ENCODE measurements around the gene LPCAT1. TPM values are rescaled to one million over a fixed set of nuclear protein-coding genes. Genes with fewer than 3 reads are reported as not detected.

LPCAT1 gene
- total and polyA plus RNA-seq, 2 donors (not counting 3 experiments of a cell fraction or from before 2014, with no cell fraction given) = 28.9 to 57.2 TPM

- peaks cover 3% of the 10 kb centered on the region for H3K4me1 ChIP-seq (ENCODE audit: control insufficient read depth, extremely low read depth, insufficient read depth, low read length)
- intact Hi-C loops (cut with micrococcal nuclease) (no loop called here), dilution Hi-C loops (cut with MboI; ENCODE audit: extremely low pct_ligation_motif_present, low sequenced_read_pairs) (no loop called here)
- no peak overlapping the region for H3K9ac ChIP-seq (replicated peaks; ENCODE audit: extremely low read depth, insufficient read depth, low read length)
- H3K27me3 ChIP-seq (ENCODE audit: control insufficient read depth in 2 of 2, insufficient read depth in 2 of 2, low read length in 2 of 2) = no peaks in the 10 kb centered on the region
- DNase-seq (ENCODE audit: low read depth, low spot score) = no peak
- no peak overlapping the region for H3K27ac ChIP-seq (ENCODE audit: insufficient read depth, low read depth, low read length)
- H3K79me2 ChIP-seq (ENCODE audit: control insufficient read depth, insufficient read depth, low read length) = no peaks in the 10 kb centered on the region
- H2AFZ ChIP-seq (ENCODE audit: low read depth, low read length) = no peak overlapping the region
- peak; percentile 8 for FAIRE-seq
- no peak overlapping the region for H3K4me2 ChIP-seq (ENCODE audit: insufficient read depth, low read length)
- ChIA-PET POLR2A (no interaction called here), CTCF (interaction anchor here (1.0 kb wide), 1 partner anchor 11 kb away, joined by 3 read pairs; no protein-coding TSS in a partner anchor)
- BruUV-seq (replicated peaks) = no TSS peak
- no peak overlapping the region for H3K4me3 ChIP-seq (replicated peaks in 1 of 3; ENCODE audit: insufficient read depth in 1 of 3, low read depth in 1 of 3, low read length in 3 of 3)
- no peak for TF ChIP-seq EZH2 (IDR thresholded peaks at IDR 0.05; ENCODE audit: borderline replicate concordance, low read depth, low read length, severe bottlenecking)
- no peaks in the 10 kb centered on the region for H4K20me1 ChIP-seq (replicated peaks; ENCODE audit: control insufficient read depth, extremely low read depth, insufficient read depth, low read length)
- H3K36me3 ChIP-seq (ENCODE audit: control insufficient read depth in 2 of 2, extremely low read depth in 1 of 2, insufficient read depth in 2 of 2, low read length in 2 of 2) = no peaks in the 10 kb centered on the region
- H3K9me1 ChIP-seq (replicated peaks; ENCODE audit: control insufficient read depth, extremely low read depth, insufficient read depth, low read length) = no peaks in the 10 kb centered on the region
- no peaks in the 10 kb centered on the region for H3K9me3 ChIP-seq (replicated peaks; ENCODE audit: control insufficient read depth, insufficient read depth, low read length)
Measured at GRCh38 chr5:1545805-1546355, 22.1 kb upstream of the LPCAT1 start.

GRCh38 chr5:1545126-1545804 is 21.5 kb upstream of the LPCAT1 start:
- BruUV-seq (replicated peaks) = no TSS peak
- ChIA-PET POLR2A (no interaction called here), CTCF (interaction anchor here (1.0 kb wide), 1 partner anchor 10 kb away, joined by 3 read pairs; no protein-coding TSS in a partner anchor)
- TF ChIP-seq MYC (IDR thresholded peaks at IDR 0.05; ENCODE audit: low read depth, low read length) (no peak), POLR2A (IDR thresholded peaks at IDR 0.05; ENCODE audit: low read depth, low read length) (no peak)
- Histone ChIP-seq H3K4me3 (replicated peaks in 1 of 3; ENCODE audit: insufficient read depth in 1 of 3, low read depth in 1 of 3, low read length in 3 of 3) (no peak overlapping the region), H4K20me1 (replicated peaks; ENCODE audit: control insufficient read depth, extremely low read depth, insufficient read depth, low read length) (no peaks in the 10 kb centered on the region), H3K9me1 (replicated peaks; ENCODE audit: control insufficient read depth, extremely low read depth, insufficient read depth, low read length) (no peaks in the 10 kb centered on the region), H3K79me2 (ENCODE audit: control insufficient read depth, insufficient read depth, low read length) (no peaks in the 10 kb centered on the region), H3K4me2 (ENCODE audit: insufficient read depth, low read length) (no peak overlapping the region), H3K9ac (replicated peaks; ENCODE audit: extremely low read depth, insufficient read depth, low read length) (no peak overlapping the region), H2AFZ (ENCODE audit: low read depth, low read length) (no peak overlapping the region), H3K27ac (ENCODE audit: insufficient read depth, low read depth, low read length) (no peak overlapping the region), H3K4me1 (ENCODE audit: control insufficient read depth, extremely low read depth, insufficient read depth, low read length) (peaks cover 3% of the 10 kb centered on the region), H3K9me3 (replicated peaks; ENCODE audit: control insufficient read depth, insufficient read depth, low read length) (no peaks in the 10 kb centered on the region), H3K36me3 (ENCODE audit: control insufficient read depth in 2 of 2, extremely low read depth in 1 of 2, insufficient read depth in 2 of 2, low read length in 2 of 2) (no peaks in the 10 kb centered on the region), H3K27me3 (ENCODE audit: control insufficient read depth in 2 of 2, insufficient read depth in 2 of 2, low read length in 2 of 2) (no peaks in the 10 kb centered on the region)
- intact Hi-C loops (cut with micrococcal nuclease) = no loop called here
- DNase-seq (ENCODE audit: low read depth, low spot score) (no peak), FAIRE-seq (no peak)
- dilution Hi-C loops (cut with MboI; ENCODE audit: extremely low pct_ligation_motif_present, low sequenced_read_pairs) = no loop called here
